Gastrocnemius medialis (tissue), 4 donors: Measurements from ENCODE around the gene GRPEL2.

Experiments
- POLR2A ChIP-seq, 2 donors: fragments of 450-650 bp; IDR thresholded peaks; one replicate each; pipeline ENCODE4 v1.6.1; 2017; ENCODE audit warnings: antibody characterized with exemption in 2 of 2, mild to moderate bottlenecking in 2 of 2, moderate library complexity in 2 of 2
- TF ChIP-seq, protein P1 (sequence below), 5 experiments: fragments of 450-650 bp in 3 of 5; fragments of 200-600 bp in 2 of 5; sonication (generic) in 2 of 5; IDR thresholded peaks in 4 of 5; conservative IDR thresholded peaks in 1 of 5; 1 replicate in 4 of 5; 2 replicates in 1 of 5; pipeline ENCODE4 v1.5.1; 2016 to 2019; ENCODE audit warnings: antibody characterized with exemption in 5 of 5, mild to moderate bottlenecking in 3 of 5, moderate library complexity in 3 of 5

DNA sequence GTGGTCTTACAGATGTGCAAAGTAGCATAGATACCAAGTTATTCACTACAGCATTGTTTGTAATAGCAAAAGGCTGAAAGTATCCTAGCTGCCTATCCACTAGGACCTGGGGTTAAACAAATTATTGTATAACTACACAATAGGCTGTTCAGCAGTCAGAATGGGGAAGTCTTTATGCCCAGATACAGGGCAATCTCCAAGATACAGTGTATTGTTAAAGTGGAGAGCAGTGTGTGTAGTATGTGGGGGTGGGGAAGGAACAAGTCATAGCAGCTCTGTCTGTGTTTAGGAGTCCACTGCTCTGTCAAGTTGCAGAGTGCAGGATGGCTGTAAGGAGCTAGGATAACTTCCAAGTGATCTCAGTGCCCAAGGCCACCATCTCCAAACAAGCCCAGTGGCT is 18.1 kb downstream of the GRPEL2 start:
- TF ChIP-seq, protein P1, sequence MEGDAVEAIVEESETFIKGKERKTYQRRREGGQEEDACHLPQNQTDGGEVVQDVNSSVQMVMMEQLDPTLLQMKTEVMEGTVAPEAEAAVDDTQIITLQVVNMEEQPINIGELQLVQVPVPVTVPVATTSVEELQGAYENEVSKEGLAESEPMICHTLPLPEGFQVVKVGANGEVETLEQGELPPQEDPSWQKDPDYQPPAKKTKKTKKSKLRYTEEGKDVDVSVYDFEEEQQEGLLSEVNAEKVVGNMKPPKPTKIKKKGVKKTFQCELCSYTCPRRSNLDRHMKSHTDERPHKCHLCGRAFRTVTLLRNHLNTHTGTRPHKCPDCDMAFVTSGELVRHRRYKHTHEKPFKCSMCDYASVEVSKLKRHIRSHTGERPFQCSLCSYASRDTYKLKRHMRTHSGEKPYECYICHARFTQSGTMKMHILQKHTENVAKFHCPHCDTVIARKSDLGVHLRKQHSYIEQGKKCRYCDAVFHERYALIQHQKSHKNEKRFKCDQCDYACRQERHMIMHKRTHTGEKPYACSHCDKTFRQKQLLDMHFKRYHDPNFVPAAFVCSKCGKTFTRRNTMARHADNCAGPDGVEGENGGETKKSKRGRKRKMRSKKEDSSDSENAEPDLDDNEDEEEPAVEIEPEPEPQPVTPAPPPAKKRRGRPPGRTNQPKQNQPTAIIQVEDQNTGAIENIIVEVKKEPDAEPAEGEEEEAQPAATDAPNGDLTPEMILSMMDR (IDR thresholded peaks at IDR 0.05 in 4 of 5, conservative IDR thresholded peaks at IDR 0.05 in 1 of 5): no peak
- TF ChIP-seq POLR2A (IDR thresholded peaks at IDR 0.05): no peak
